GM18868 (cell line): ENCODE data around the gene OMP.

Experiments used
- ATAC-seq: cut with Tn5 transposase; IDR thresholded peaks from one replicate; pipeline ENCODE4 v1.9.1; 2021; ENCODE audit warnings: mild to moderate bottlenecking, moderate library complexity; ENCODE audit not compliant: unreplicated experiment

OMP gene

GRCh38 chr11:77101043-77101537 is 1.6 kb upstream of the OMP start:
- ATAC-seq: no peak

- no peak for ATAC-seq
These were observed 679 bp downstream of the OMP start for GRCh38 chr11:77103319-77103718.

GRCh38 chr11:77104727-77105126 is 2.1 kb downstream of the OMP start:
- no peak for ATAC-seq

GRCh38 chr11:77106321-77106720 is 3.7 kb downstream of the OMP start:
- ATAC-seq: no peak

GRCh38 chr11:77106759-77107158 is 4.1 kb downstream of the OMP start:
- ATAC-seq: no peak

- no peak for ATAC-seq
These were observed 5.3 kb downstream of the OMP start for GRCh38 chr11:77107950-77108349.

- ATAC-seq: no peak
These were observed 5.8 kb downstream of the OMP start for GRCh38 chr11:77108436-77108835.

- no peak for ATAC-seq
These were observed 6.8 kb downstream of the OMP start for GRCh38 chr11:77109236-77110019.

- ATAC-seq: no peak
These were observed 8.2 kb downstream of the OMP start for GRCh38 chr11:77110836-77111235.

GRCh38 chr11:77111277-77111676 is 8.6 kb downstream of the OMP start:
- no peak for ATAC-seq

- no peak for ATAC-seq
These were observed 9.3 kb downstream of the OMP start for GRCh38 chr11:77111946-77112345.

- no peak for ATAC-seq
These were observed 10.2 kb downstream of the OMP start for GRCh38 chr11:77112641-77113381.

- no peak for ATAC-seq
These were observed 10.9 kb downstream of the OMP start for GRCh38 chr11:77113382-77114088.

- no peak for ATAC-seq
These were observed 11.4 kb downstream of the OMP start for GRCh38 chr11:77114089-77114463.

- no peak for ATAC-seq
These were observed 12.6 kb downstream of the OMP start for GRCh38 chr11:77115181-77115611.

GRCh38 chr11:77115956-77116355 is 13.3 kb downstream of the OMP start:
- ATAC-seq: no peak

GRCh38 chr11:77117492-77117891 is 14.9 kb downstream of the OMP start:
- ATAC-seq: no peak

GRCh38 chr11:77118086-77118485 is 15.4 kb downstream of the OMP start:
- no peak for ATAC-seq

- ATAC-seq: no peak
These were observed 16.3 kb downstream of the OMP start for GRCh38 chr11:77118971-77119370.

GRCh38 chr11:77119531-77119936 is 16.9 kb downstream of the OMP start:
- no peak for ATAC-seq

- ATAC-seq: no peak
These were observed 17.9 kb downstream of the OMP start for GRCh38 chr11:77120571-77120970.
